HepG2 (cell line): Measurements from ENCODE around the gene SLC25A28. TPM values are rescaled to one million over a fixed set of nuclear protein-coding genes. Genes with fewer than 3 reads are reported as not detected.

Source experiments
- BCL6 ChIP-seq: IDR thresholded peaks from 2 replicates; pipeline ENCODE4 v1.6.1; 2016; ENCODE audit warnings: missing genetic modification reagents, missing compliant biosample characterization
- ETV6 ChIP-seq: sonication (generic); formaldehyde crosslinking; conservative IDR thresholded peaks from 2 replicates; pipeline ENCODE4 v1.4.0; 2020; ENCODE audit warnings: missing genetic modification reagents
- FOXA1 ChIP-seq, 2 experiments: fragments of 450-650 bp in 1 of 2; sonication (generic) in 1 of 2; formaldehyde crosslinking in 1 of 2; IDR thresholded peaks; 2 replicates each; pipeline versions ENCODE4 v1.4.0 to v1.6.1; 2016 to 2020; ENCODE audit warnings: missing genetic modification reagents in 1 of 2
- FOXK1 ChIP-seq: sonication (generic); formaldehyde crosslinking; IDR thresholded peaks from 2 replicates; pipeline ENCODE4 v1.4.0; 2020; ENCODE audit warnings: low read depth, missing genetic modification reagents, borderline replicate concordance
- MAFF ChIP-seq: IDR thresholded peaks from 2 replicates; pipeline ENCODE4 v1.6.1; 2011; ENCODE audit warnings: low read depth, low read length, improper control_type of control experiment
- MAFK ChIP-seq, 2 experiments: IDR thresholded peaks in 1 of 2; conservative IDR thresholded peaks in 1 of 2; 2 replicates each; pipeline ENCODE4 v1.6.1; 2011; ENCODE audit warnings: improper control_type of control experiment in 2 of 2, low read length in 2 of 2
- MIER3 ChIP-seq: IDR thresholded peaks from 2 replicates; pipeline ENCODE4 v1.6.1; 2016; ENCODE audit warnings: missing compliant biosample characterization, borderline replicate concordance
- MTA1 ChIP-seq: sonication (generic); formaldehyde crosslinking; IDR thresholded peaks from 2 replicates; pipeline ENCODE4 v1.4.0; 2020; ENCODE audit warnings: missing genetic modification reagents, mild to moderate bottlenecking, borderline replicate concordance
- NCOR1 ChIP-seq: fragments of 200-600 bp; sonication (generic); IDR thresholded peaks from 2 replicates; pipeline ENCODE4 v1.7.0; 2017; ENCODE audit warnings: antibody characterized with exemption, low read length, borderline replicate concordance
- REL ChIP-seq: sonication (generic); formaldehyde crosslinking; conservative IDR thresholded peaks from 2 replicates; pipeline ENCODE4 v1.8.0; 2022; ENCODE audit warnings: mild to moderate bottlenecking, missing genetic modification reagents, moderate library complexity
- TAF1 ChIP-seq: sonication (generic); formaldehyde crosslinking; IDR thresholded peaks from 2 replicates; pipeline ENCODE4 v1.4.0; 2020; ENCODE audit warnings: missing genetic modification reagents
- TARDBP ChIP-seq: sonication (generic); formaldehyde crosslinking; IDR thresholded peaks from 2 replicates; pipeline ENCODE4 v1.8.0; 2022; ENCODE audit warnings: mild to moderate bottlenecking, missing genetic modification reagents
- ZFP37 ChIP-seq: sonication (generic); formaldehyde crosslinking; IDR thresholded peaks from 2 replicates; pipeline ENCODE4 v1.4.0; 2020; ENCODE audit warnings: missing genetic modification reagents, borderline replicate concordance
- ZNF430 ChIP-seq: sonication (generic); formaldehyde crosslinking; IDR thresholded peaks from 2 replicates; pipeline ENCODE4 v1.9.0; 2021; ENCODE audit warnings: mild to moderate bottlenecking, missing genetic modification reagents
- ZNF614 ChIP-seq: IDR thresholded peaks from 2 replicates; pipeline ENCODE4 v1.6.1; 2018; ENCODE audit warnings: missing biosample characterization, missing genetic modification reagents, inconsistent platforms, borderline replicate concordance
- polyA plus RNA-seq, 8 experiments: library from polyadenylated mRNA; depleted of rRNA in 3 of 8; stranded (reverse) in 7 of 8; unstranded in 1 of 8; fragments of >200 nt; fragmentation: Illumina TruSeq in 4 of 8; extraction: Trizol in 4 of 8; gene quantifications; 2 replicates each; pipeline versions ENCODE4 v1.2.1 to v1.2.3, GENCODE V29; 2011 to 2016; ENCODE audit warnings: low read depth in 4 of 8, missing spikeins in 1 of 8, mixed read lengths in 1 of 8; ENCODE audit not compliant: insufficient read depth in 1 of 8
- total RNA-seq, 5 experiments: library from RNA; depleted of rRNA; stranded (reverse); fragments of >200 nt; fragmentation: Illumina TruSeq; extraction: Trizol; gene quantifications; 2 replicates each; pipeline ENCODE4 v1.2.3, GENCODE V29; 2016; ENCODE audit warnings: low read depth in 1 of 5
- TF ChIP-seq, protein P1 (sequence below): sonication (generic); formaldehyde crosslinking; conservative IDR thresholded peaks from 2 replicates; pipeline ENCODE4 v1.4.0; 2020; ENCODE audit warnings: missing genetic modification reagents
- TF ChIP-seq, protein P2 (sequence below): sonication (generic); formaldehyde crosslinking; conservative IDR thresholded peaks from 2 replicates; pipeline ENCODE4 v1.4.0; 2020; ENCODE audit warnings: mild to moderate bottlenecking, missing genetic modification reagents, moderate library complexity
- TF ChIP-seq, protein P3 (sequence below): sonication (generic); formaldehyde crosslinking; IDR thresholded peaks from 2 replicates; pipeline ENCODE4 v1.4.0; 2020; ENCODE audit warnings: missing genetic modification reagents, borderline replicate concordance
- TF ChIP-seq, protein P4 (sequence below): sonication (generic); formaldehyde crosslinking; IDR thresholded peaks from 2 replicates; pipeline ENCODE4 v1.9.0; 2021; ENCODE audit warnings: missing genetic modification reagents, borderline replicate concordance

Gene SLC25A28
- total and polyA plus RNA-seq, 2 of the 13 experiments (the other 11 are each of a cell fraction or from before 2014, with no cell fraction given) = 15.2 to 41.0 TPM

DNA sequence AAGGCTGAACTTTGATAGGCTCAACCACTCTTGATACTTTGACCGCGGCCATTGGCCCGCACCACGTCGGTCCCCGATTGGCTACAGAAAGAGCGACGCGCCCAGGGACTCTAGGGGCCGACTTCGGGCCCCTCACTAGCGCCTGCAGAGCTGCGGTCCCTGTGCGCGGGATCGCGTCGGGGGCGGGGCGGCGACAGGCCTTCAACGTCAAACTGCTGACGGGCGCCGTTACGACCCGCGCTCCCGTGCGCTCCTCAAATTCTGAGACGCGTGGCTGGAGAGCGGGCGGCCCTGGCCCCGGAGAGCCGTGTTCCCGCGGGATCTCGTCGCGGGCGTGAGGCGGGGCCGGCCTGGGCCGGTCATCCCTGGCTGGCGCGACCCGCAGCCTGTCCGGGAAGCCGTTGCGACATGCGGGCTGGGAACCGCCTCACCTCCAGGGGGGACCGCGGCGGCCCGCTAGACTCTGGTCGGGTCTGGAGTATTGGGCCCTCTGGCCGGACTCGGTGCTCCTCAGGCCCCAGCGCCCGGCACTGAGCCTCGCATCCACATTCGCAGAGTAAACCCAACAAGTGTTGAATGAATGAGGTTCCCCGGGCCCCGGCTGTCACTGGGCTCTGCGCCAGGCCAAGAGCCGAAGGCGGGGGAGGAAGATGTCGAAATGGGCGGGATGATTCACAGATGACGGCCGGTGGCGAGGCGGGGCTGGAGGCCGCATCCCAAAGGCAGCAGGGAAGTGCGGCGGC is 643 bp upstream of the SLC25A28 start (continued):
- TF ChIP-seq MTA1 (CRISPR knock-in tag) = peak; percentile 95; the same call in 1 of the 2 replicates
- peak; percentile 84; the same call in 1 of the 2 replicates for TF ChIP-seq ZFP37 (CRISPR knock-in tag)
- TF ChIP-seq ZNF614 (CRISPR knock-in tag) = peak; percentile 80
- peak; percentile 84; the same call in 1 of the 2 replicates for TF ChIP-seq REL (CRISPR knock-in tag)
- no peak for TF ChIP-seq FOXA1 (IDR thresholded peaks at IDR 0.05)
- no peak; the same call in 1 of the 2 replicates for TF ChIP-seq FOXA1 (CRISPR knock-in tag; IDR thresholded peaks at IDR 0.05)
- no peak for TF ChIP-seq MAFF
- TF ChIP-seq, protein P1, sequence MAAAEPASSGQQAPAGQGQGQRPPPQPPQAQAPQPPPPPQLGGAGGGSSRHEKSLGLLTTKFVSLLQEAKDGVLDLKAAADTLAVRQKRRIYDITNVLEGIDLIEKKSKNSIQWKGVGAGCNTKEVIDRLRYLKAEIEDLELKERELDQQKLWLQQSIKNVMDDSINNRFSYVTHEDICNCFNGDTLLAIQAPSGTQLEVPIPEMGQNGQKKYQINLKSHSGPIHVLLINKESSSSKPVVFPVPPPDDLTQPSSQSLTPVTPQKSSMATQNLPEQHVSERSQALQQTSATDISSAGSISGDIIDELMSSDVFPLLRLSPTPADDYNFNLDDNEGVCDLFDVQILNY (CRISPR knock-in tag) = peak; percentile 79
- TF ChIP-seq TARDBP = peak; percentile 12; the same call in 1 of the 2 replicates
- peak; percentile 60; the same call in 1 of the 2 replicates for TF ChIP-seq MIER3 (CRISPR knock-in tag)
- TF ChIP-seq, protein P2, sequence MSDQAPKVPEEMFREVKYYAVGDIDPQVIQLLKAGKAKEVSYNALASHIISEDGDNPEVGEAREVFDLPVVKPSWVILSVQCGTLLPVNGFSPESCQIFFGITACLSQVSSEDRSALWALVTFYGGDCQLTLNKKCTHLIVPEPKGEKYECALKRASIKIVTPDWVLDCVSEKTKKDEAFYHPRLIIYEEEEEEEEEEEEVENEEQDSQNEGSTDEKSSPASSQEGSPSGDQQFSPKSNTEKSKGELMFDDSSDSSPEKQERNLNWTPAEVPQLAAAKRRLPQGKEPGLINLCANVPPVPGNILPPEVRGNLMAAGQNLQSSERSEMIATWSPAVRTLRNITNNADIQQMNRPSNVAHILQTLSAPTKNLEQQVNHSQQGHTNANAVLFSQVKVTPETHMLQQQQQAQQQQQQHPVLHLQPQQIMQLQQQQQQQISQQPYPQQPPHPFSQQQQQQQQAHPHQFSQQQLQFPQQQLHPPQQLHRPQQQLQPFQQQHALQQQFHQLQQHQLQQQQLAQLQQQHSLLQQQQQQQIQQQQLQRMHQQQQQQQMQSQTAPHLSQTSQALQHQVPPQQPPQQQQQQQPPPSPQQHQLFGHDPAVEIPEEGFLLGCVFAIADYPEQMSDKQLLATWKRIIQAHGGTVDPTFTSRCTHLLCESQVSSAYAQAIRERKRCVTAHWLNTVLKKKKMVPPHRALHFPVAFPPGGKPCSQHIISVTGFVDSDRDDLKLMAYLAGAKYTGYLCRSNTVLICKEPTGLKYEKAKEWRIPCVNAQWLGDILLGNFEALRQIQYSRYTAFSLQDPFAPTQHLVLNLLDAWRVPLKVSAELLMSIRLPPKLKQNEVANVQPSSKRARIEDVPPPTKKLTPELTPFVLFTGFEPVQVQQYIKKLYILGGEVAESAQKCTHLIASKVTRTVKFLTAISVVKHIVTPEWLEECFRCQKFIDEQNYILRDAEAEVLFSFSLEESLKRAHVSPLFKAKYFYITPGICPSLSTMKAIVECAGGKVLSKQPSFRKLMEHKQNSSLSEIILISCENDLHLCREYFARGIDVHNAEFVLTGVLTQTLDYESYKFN = peak; percentile 66
- no peak for TF ChIP-seq MAFK (conservative IDR thresholded peaks at IDR 0.05 in 1 of 2, IDR thresholded peaks at IDR 0.05 in 1 of 2; ENCODE audit: low read length in 2 of 2)
- TF ChIP-seq BCL6 (CRISPR knock-in tag) = peak; percentile 42
- peak; percentile 20; the same call in 1 of the 2 replicates for TF ChIP-seq NCOR1
- TF ChIP-seq ZNF430 (CRISPR knock-in tag) = peak; percentile 98
- TF ChIP-seq ETV6 (CRISPR knock-in tag) = peak; percentile 24; the same call in 1 of the 2 replicates
- TF ChIP-seq, protein P3, sequence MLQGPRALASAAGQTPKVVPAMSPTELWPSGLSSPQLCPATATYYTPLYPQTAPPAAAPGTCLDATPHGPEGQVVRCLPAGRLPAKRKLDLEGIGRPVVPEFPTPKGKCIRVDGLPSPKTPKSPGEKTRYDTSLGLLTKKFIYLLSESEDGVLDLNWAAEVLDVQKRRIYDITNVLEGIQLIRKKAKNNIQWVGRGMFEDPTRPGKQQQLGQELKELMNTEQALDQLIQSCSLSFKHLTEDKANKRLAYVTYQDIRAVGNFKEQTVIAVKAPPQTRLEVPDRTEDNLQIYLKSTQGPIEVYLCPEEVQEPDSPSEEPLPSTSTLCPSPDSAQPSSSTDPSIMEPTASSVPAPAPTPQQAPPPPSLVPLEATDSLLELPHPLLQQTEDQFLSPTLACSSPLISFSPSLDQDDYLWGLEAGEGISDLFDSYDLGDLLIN (CRISPR knock-in tag) = no peak
- TF ChIP-seq TAF1 (CRISPR knock-in tag) = peak; percentile 80
- TF ChIP-seq, protein P4, sequence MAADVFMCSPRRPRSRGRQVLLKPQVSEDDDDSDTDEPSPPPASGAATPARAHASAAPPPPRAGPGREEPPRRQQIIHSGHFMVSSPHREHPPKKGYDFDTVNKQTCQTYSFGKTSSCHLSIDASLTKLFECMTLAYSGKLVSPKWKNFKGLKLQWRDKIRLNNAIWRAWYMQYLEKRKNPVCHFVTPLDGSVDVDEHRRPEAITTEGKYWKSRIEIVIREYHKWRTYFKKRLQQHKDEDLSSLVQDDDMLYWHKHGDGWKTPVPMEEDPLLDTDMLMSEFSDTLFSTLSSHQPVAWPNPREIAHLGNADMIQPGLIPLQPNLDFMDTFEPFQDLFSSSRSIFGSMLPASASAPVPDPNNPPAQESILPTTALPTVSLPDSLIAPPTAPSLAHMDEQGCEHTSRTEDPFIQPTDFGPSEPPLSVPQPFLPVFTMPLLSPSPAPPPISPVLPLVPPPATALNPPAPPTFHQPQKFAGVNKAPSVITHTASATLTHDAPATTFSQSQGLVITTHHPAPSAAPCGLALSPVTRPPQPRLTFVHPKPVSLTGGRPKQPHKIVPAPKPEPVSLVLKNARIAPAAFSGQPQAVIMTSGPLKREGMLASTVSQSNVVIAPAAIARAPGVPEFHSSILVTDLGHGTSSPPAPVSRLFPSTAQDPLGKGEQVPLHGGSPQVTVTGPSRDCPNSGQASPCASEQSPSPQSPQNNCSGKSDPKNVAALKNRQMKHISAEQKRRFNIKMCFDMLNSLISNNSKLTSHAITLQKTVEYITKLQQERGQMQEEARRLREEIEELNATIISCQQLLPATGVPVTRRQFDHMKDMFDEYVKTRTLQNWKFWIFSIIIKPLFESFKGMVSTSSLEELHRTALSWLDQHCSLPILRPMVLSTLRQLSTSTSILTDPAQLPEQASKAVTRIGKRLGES = no peak
- peak; percentile 21; the same call in 1 of the 2 replicates for TF ChIP-seq FOXK1 (CRISPR knock-in tag)
